GM23338 (cell line): ENCODE data around the gene TEX101. TPM values are rescaled to one million over a fixed set of nuclear protein-coding genes. Genes with fewer than 3 reads are reported as not detected.

ENCODE experiments used
- ATAC-seq: fragments of 200-7000 bp; cut with Tn5 transposase; 3 replicates; pipeline ENCODE4 v1.9.1; 2020
- DNase-seq: peaks from one replicate; pipeline ENCODE4 v3.0.0-alpha.2; 2015; ENCODE audit warnings: low spot score
- H2AFZ ChIP-seq: fragments of 200-600 bp; sonication (generic); 2 replicates; pipeline ENCODE4 v1.8.0; 2016; ENCODE audit warnings: antibody characterized with exemption, mild to moderate bottlenecking, moderate library complexity
- H3F3A ChIP-seq: fragments of 200-600 bp; sonication (generic); replicated peaks from 2 replicates; pipeline ENCODE4 v1.8.0; 2017; ENCODE audit warnings: antibody characterized with exemption, mixed run types, low read depth
- H3K27ac ChIP-seq: fragments of 200-600 bp; sonication (generic); 2 replicates; pipeline ENCODE4 v1.6.1; 2016; ENCODE audit warnings: low read depth
- H3K27me3 ChIP-seq: fragments of 200-600 bp; sonication (generic); 2 replicates; pipeline ENCODE4 v1.8.0; 2016; ENCODE audit warnings: mild to moderate bottlenecking, mixed run types, moderate library complexity; ENCODE audit not compliant: insufficient read depth
- H3K36me3 ChIP-seq: fragments of 200-600 bp; sonication (generic); 2 replicates; pipeline ENCODE4 v1.8.0; 2016; ENCODE audit warnings: mild to moderate bottlenecking; ENCODE audit not compliant: insufficient read depth
- H3K4me1 ChIP-seq: fragments of 200-600 bp; sonication (generic); 2 replicates; pipeline ENCODE4 v1.8.0; 2016; ENCODE audit warnings: mild to moderate bottlenecking, moderate library complexity; ENCODE audit not compliant: insufficient read depth
- H3K4me2 ChIP-seq: fragments of 200-600 bp; sonication (generic); 2 replicates; pipeline ENCODE4 v1.7.1; 2017; ENCODE audit warnings: mixed run types
- H3K4me3 ChIP-seq: fragments of 200-600 bp; sonication (generic); 2 replicates; pipeline ENCODE4 v1.6.1; 2016; ENCODE audit warnings: mixed run types
- H3K79me2 ChIP-seq: fragments of 200-600 bp; sonication (generic); replicated peaks from 2 replicates; pipeline ENCODE4 v1.8.0; 2017; ENCODE audit warnings: mild to moderate bottlenecking; ENCODE audit not compliant: insufficient read depth
- H3K9me2 ChIP-seq: fragments of 200-600 bp; sonication (generic); 2 replicates; pipeline ENCODE4 v1.8.0; 2017; ENCODE audit not compliant: insufficient read depth
- H4K20me1 ChIP-seq: fragments of 200-600 bp; sonication (generic); replicated peaks from 2 replicates; pipeline ENCODE4 v1.8.0; 2017; ENCODE audit warnings: mild to moderate bottlenecking; ENCODE audit not compliant: insufficient read depth
- H3K27ac Mint-ChIP-seq: 2 replicates; pipeline ENCODE4 v1.8.0; 2020; ENCODE audit warnings: inconsistent platforms, mild to moderate bottlenecking, moderate library complexity, mixed read lengths
- H3K27me3 Mint-ChIP-seq: 3 replicates; pipeline ENCODE4 v1.8.0; 2022; ENCODE audit warnings: low read depth, mild to moderate bottlenecking, moderate library complexity, mixed read lengths, inconsistent platforms; ENCODE audit not compliant: insufficient read depth, poor library complexity
- H3K36me3 Mint-ChIP-seq: 3 replicates; pipeline ENCODE4 v1.8.0; 2021; ENCODE audit warnings: low read depth, mild to moderate bottlenecking, inconsistent platforms, moderate library complexity, mixed read lengths
- H3K4me1 Mint-ChIP-seq: 3 replicates; pipeline ENCODE4 v1.8.0; 2020; ENCODE audit warnings: mild to moderate bottlenecking, inconsistent platforms, mixed read lengths
- H3K4me3 Mint-ChIP-seq: 3 replicates; pipeline ENCODE4 v1.8.0; 2021; ENCODE audit warnings: moderate library complexity, mild to moderate bottlenecking, inconsistent platforms, mixed read lengths
- H3K9me3 Mint-ChIP-seq: 3 replicates; pipeline ENCODE4 v1.8.0; 2020; ENCODE audit warnings: moderate library complexity, mild to moderate bottlenecking, inconsistent platforms, mixed read lengths
- CTCF ChIP-seq, 2 experiments: fragments of 200-600 bp in 1 of 2; sonication (generic) in 1 of 2; conservative IDR thresholded peaks; 2 replicates each; pipeline versions ENCODE4 v1.5.1 to v1.6.1; 2016 to 2017; ENCODE audit warnings: antibody characterized with exemption in 2 of 2, low read depth in 2 of 2, mild to moderate bottlenecking in 2 of 2, moderate library complexity in 1 of 2
- ETS1 ChIP-seq: IDR thresholded peaks from 2 replicates; pipeline ENCODE4 v1.6.1; 2016; ENCODE audit warnings: antibody characterized with exemption
- EZH2 ChIP-seq: fragments of 200-600 bp; sonication (generic); IDR thresholded peaks from one replicate; pipeline ENCODE4 v1.8.0; 2017; ENCODE audit warnings: antibody characterized with exemption, mild to moderate bottlenecking, low read depth; ENCODE audit not compliant: unreplicated experiment
- JUNB ChIP-seq: IDR thresholded peaks from one replicate; pipeline ENCODE4 v1.6.1; 2016; ENCODE audit warnings: antibody characterized with exemption; ENCODE audit not compliant: unreplicated experiment
- NANOG ChIP-seq: IDR thresholded peaks from 2 replicates; pipeline ENCODE4 v1.6.1; 2016; ENCODE audit warnings: antibody characterized with exemption, borderline replicate concordance
- REST ChIP-seq: IDR thresholded peaks from one replicate; pipeline ENCODE4 v1.6.1; 2018; ENCODE audit warnings: antibody characterized with exemption; ENCODE audit not compliant: unreplicated experiment
- STAT1 ChIP-seq: IDR thresholded peaks from one replicate; pipeline ENCODE4 v1.6.1; 2016; ENCODE audit warnings: antibody characterized with exemption; ENCODE audit not compliant: unreplicated experiment
- ZNF114 ChIP-seq: fragments of 250-450 bp; sonication (Bioruptor Pico); IDR thresholded peaks from 2 replicates; pipeline ENCODE4 v1.5.0; 2020; ENCODE audit warnings: mild to moderate bottlenecking, moderate library complexity
- ZNF331 ChIP-seq: fragments of 250-450 bp; sonication (Bioruptor Pico); IDR thresholded peaks from 2 replicates; pipeline ENCODE4 v1.5.0; 2020; ENCODE audit warnings: low read depth, mild to moderate bottlenecking, moderate library complexity
- polyA plus RNA-seq: library from polyadenylated mRNA; unstranded; fragments of >200 nt; fragmentation: Nextera tagmentation; extraction: Ambion mirVana; gene quantifications from 2 replicates; pipeline ENCODE4 v1.2.1, GENCODE V29; 2016
- total RNA-seq: library from RNA; depleted of rRNA; stranded (reverse); fragments of >200 nt; shearing (Covaris generic); gene quantifications from 2 replicates; pipeline ENCODE4 v1.2.3, GENCODE V29; 2014

TEX101 gene
- total and polyA plus RNA-seq, 2 experiments from 2014 or later, result not detected

- TF ChIP-seq CTCF (conservative IDR thresholded peaks at IDR 0.05; ENCODE audit: low read depth in 2 of 2) (no peak), STAT1 (no peak)
Observed at GRCh38 chr19:43423779-43424178, 9.1 kb downstream of the TEX101 start (continued).

GRCh38 chr19:43425567-43426392 is 11.1 kb downstream of the TEX101 start:
- Mint-ChIP-seq H3K4me3 (no peak overlapping the region), H3K4me1 (peaks cover 15% of the 10 kb centered on the region), H3K36me3 (no peaks in the 10 kb centered on the region), H3K9me3 (no peaks in the 10 kb centered on the region; the same call in 2 of the 3 replicates), H3K27ac (no peak overlapping the region), H3K27me3 (peaks cover 7% of the 10 kb centered on the region)
- no peak for TF ChIP-seq ETS1
- no peak for TF ChIP-seq JUNB
- TF ChIP-seq ZNF114 (CRISPR knock-in tag), result no peak
- no peak for TF ChIP-seq EZH2
- no peak for TF ChIP-seq REST
- TF ChIP-seq NANOG, result no peak
- TF ChIP-seq ZNF331 (CRISPR knock-in tag), result no peak
- TF ChIP-seq CTCF (conservative IDR thresholded peaks at IDR 0.05; ENCODE audit: low read depth in 2 of 2), result peak; percentile 70 to 71
- Histone ChIP-seq H3K79me2 (no peaks in the 10 kb centered on the region), H4K20me1 (no peaks in the 10 kb centered on the region), H3K9me2 (no peaks in the 10 kb centered on the region), H3K27me3 (no peaks in the 10 kb centered on the region), H3K4me3 (no peak overlapping the region), H3F3A (no peaks in the 10 kb centered on the region), H3K4me1 (peaks cover 10% of the 10 kb centered on the region), H3K4me2 (no peak overlapping the region), H3K36me3 (no peaks in the 10 kb centered on the region), H2AFZ (0 out of 2 replicates have a peak overlapping the region, but pooled peaks have one; percentile 11), H3K27ac (no peak overlapping the region)
- ATAC-seq (peak; percentile 71), DNase-seq (peak; percentile 65)
